GM12878 (cell line): Measurements from ENCODE around the gene PKNOX1. TPM values are rescaled to one million over a fixed set of nuclear protein-coding genes. Genes with fewer than 3 reads are reported as not detected.

Experiments used
- ATAC-seq: fragments of 200-7000 bp; cut with Tn5 transposase; 3 replicates; pipeline ENCODE4 v1.9.1; 2020; ENCODE audit warnings: mild to moderate bottlenecking, moderate library complexity
- BruUV-seq: library from RNA; stranded (reverse); fragments of 400-500 nt; replicated peaks from 2 replicates; lab custom pipeline; 2021; lab: Mats Ljungman, UMichigan
- CTCF ChIA-PET: fragments of 300-600 bp; sonication (Branson Sonifier 250); formaldehyde crosslinking; extraction: SDS; loops from one replicate; lab custom pipeline; 2021; ENCODE audit warnings: inconsistent platforms; lab: Yijun Ruan, JAX
- POLR2A ChIA-PET: fragments of 350-600 bp; formaldehyde crosslinking; extraction: SDS; loops from one replicate; lab custom pipeline; 2021; ENCODE audit warnings: inconsistent platforms; lab: Charles Lee
- RAD21 ChIA-PET: fragments of 300-600 bp; sonication (Branson Sonifier 250); formaldehyde crosslinking; loops from one replicate; lab custom pipeline; 2023; ENCODE audit warnings: antibody characterized with exemption; ENCODE audit not compliant: unreplicated experiment; lab: Charles Lee
- SMC1A ChIA-PET: fragments of 300-600 bp; sonication (Branson Sonifier 250); formaldehyde crosslinking; loops from one replicate; lab custom pipeline; 2023; ENCODE audit not compliant: unreplicated experiment, uncharacterized antibody; lab: Charles Lee
- DNase-seq: peaks from one replicate; pipeline ENCODE4 v3.0.0-alpha.2; 2011; ENCODE audit warnings: low read depth, low spot score
- FAIRE-seq: peaks from 3 replicates; lab custom pipeline; 2011; peaks lifted over from hg19 to GRCh38; lab: Jason Lieb, UNC
- H2AFZ ChIP-seq: 2 replicates; pipeline ENCODE4 v1.6.0; 2011; ENCODE audit warnings: low read depth, low read length, control low read depth; ENCODE audit not compliant: control insufficient read depth
- H3K27ac ChIP-seq: 2 replicates; pipeline ENCODE4 v1.5.1; 2011; ENCODE audit warnings: control low read depth; ENCODE audit not compliant: control insufficient read depth, insufficient read depth
- H3K27me3 ChIP-seq, 2 experiments: replicated peaks in 1 of 2; 2 replicates each; pipeline versions ENCODE4 v1.6.0 to v1.6.1; 2011; ENCODE audit warnings: low read length in 1 of 2; ENCODE audit not compliant: control insufficient read depth in 2 of 2, insufficient read depth in 2 of 2
- H3K36me3 ChIP-seq, 2 experiments: 2 replicates each; pipeline ENCODE4 v1.5.1; 2011; ENCODE audit warnings: low read length in 1 of 2; ENCODE audit not compliant: control insufficient read depth in 2 of 2, insufficient read depth in 2 of 2
- H3K4me1 ChIP-seq: 2 replicates; pipeline ENCODE4 v1.6.1; 2011; ENCODE audit warnings: mild to moderate bottlenecking, low read length, moderate library complexity, mixed read lengths; ENCODE audit not compliant: control insufficient read depth, insufficient read depth
- H3K4me2 ChIP-seq: 2 replicates; pipeline ENCODE4 v1.6.0; 2011; ENCODE audit warnings: control low read depth; ENCODE audit not compliant: control insufficient read depth, insufficient read depth
- H3K4me3 ChIP-seq: fragments of 200-600 bp; sonication (generic); 2 replicates; pipeline ENCODE4 v1.5.1; 2016
- H3K79me2 ChIP-seq: 2 replicates; pipeline ENCODE4 v1.6.0; 2011; ENCODE audit warnings: low read length; ENCODE audit not compliant: control insufficient read depth, insufficient read depth
- H3K9ac ChIP-seq: 2 replicates; pipeline ENCODE4 v1.8.0; 2011; ENCODE audit warnings: low read length, control low read depth, mixed read lengths; ENCODE audit not compliant: control insufficient read depth, insufficient read depth
- H3K9me3 ChIP-seq: replicated peaks from 3 replicates; pipeline ENCODE4 v1.5.1; 2011; ENCODE audit warnings: mild to moderate bottlenecking, low read length; ENCODE audit not compliant: control insufficient read depth, insufficient read depth
- H4K20me1 ChIP-seq: 2 replicates; pipeline ENCODE4 v1.6.0; 2011; ENCODE audit not compliant: control insufficient read depth, insufficient read depth
- CHD2 ChIP-seq: IDR thresholded peaks from 2 replicates; pipeline ENCODE4 v1.6.1; 2011; ENCODE audit warnings: low read depth, low read length, improper control_type of control experiment, borderline replicate concordance
- CHD4 ChIP-seq: fragments of 200-600 bp; sonication (generic); IDR thresholded peaks from 2 replicates; pipeline ENCODE4 v1.6.1; 2016; ENCODE audit warnings: mild to moderate bottlenecking
- FOXK2 ChIP-seq: fragments of 450-650 bp; IDR thresholded peaks from 2 replicates; pipeline ENCODE4 v1.6.1; 2017; ENCODE audit warnings: mild to moderate bottlenecking, moderate library complexity
- HDAC6 ChIP-seq: fragments of 200-600 bp; sonication (generic); IDR thresholded peaks from one replicate; pipeline ENCODE4 v1.8.0; 2017; ENCODE audit warnings: antibody characterized with exemption; ENCODE audit not compliant: unreplicated experiment
- IKZF1 ChIP-seq: fragments of 450-650 bp; conservative IDR thresholded peaks from 2 replicates; pipeline ENCODE4 v1.6.1; 2017; ENCODE audit warnings: antibody characterized with exemption, mild to moderate bottlenecking
- IKZF2 ChIP-seq, 2 experiments: fragments of 450-650 bp; IDR thresholded peaks; 2 replicates each; pipeline ENCODE4 v1.6.1; 2017; ENCODE audit warnings: mild to moderate bottlenecking in 2 of 2, moderate library complexity in 2 of 2
- MXI1 ChIP-seq: fragments of 150-350 bp; IDR thresholded peaks from 2 replicates; pipeline ENCODE4 v1.6.1; 2011; ENCODE audit warnings: low read depth, mild to moderate bottlenecking, inconsistent platforms, low read length, improper control_type of control experiment
- MYB ChIP-seq: fragments of 150-350 bp; IDR thresholded peaks from 2 replicates; pipeline ENCODE4 v1.6.1; 2014; ENCODE audit warnings: mild to moderate bottlenecking, low read depth, low read length, borderline replicate concordance
- PAX8 ChIP-seq: fragments of 450-650 bp; IDR thresholded peaks from 2 replicates; pipeline ENCODE4 v1.6.1; 2017; ENCODE audit warnings: mild to moderate bottlenecking, moderate library complexity
- REST ChIP-seq: IDR thresholded peaks from 2 replicates; pipeline ENCODE4 v1.6.1; 2012; ENCODE audit warnings: mild to moderate bottlenecking, low read depth, low read length
- SMARCA5 ChIP-seq: fragments of 450-650 bp; IDR thresholded peaks from 2 replicates; pipeline ENCODE4 v1.6.1; 2017; ENCODE audit warnings: mild to moderate bottlenecking
- SP1 ChIP-seq: IDR thresholded peaks from one replicate; pipeline ENCODE4 v1.6.1; 2011; ENCODE audit warnings: low read depth, low read length
- YBX1 ChIP-seq: fragments of 450-650 bp; IDR thresholded peaks from 2 replicates; pipeline ENCODE4 v1.6.1; 2016; ENCODE audit warnings: antibody characterized with exemption
- ZBTB40 ChIP-seq: fragments of 450-650 bp; IDR thresholded peaks from 2 replicates; pipeline ENCODE4 v1.6.1; 2016; ENCODE audit warnings: mild to moderate bottlenecking, moderate library complexity, borderline replicate concordance
- ZNF384 ChIP-seq: IDR thresholded peaks from 2 replicates; pipeline ENCODE4 v1.6.1; 2012; ENCODE audit warnings: low read depth, mild to moderate bottlenecking, low read length, improper control_type of control experiment, borderline replicate concordance
- ZSCAN29 ChIP-seq: fragments of 450-650 bp; IDR thresholded peaks from 2 replicates; pipeline ENCODE4 v1.6.1; 2017; ENCODE audit warnings: mild to moderate bottlenecking, moderate library complexity
- whole genome bisulfite sequencing: methylation state at CpG from one replicate; pipeline ENCODE4 v1.1.6; 2016; ENCODE audit warnings: low lambda C conversion rate; ENCODE audit not compliant: insufficient replicate concordance, insufficient coverage; ENCODE audit errors: missing lambda C conversion rate; 5-methylcytosine and 5-hydroxymethylcytosine counted together
- in situ Hi-C: fragments of 300-500 bp; cut with MboI; formaldehyde crosslinking; loops from 9 replicates; pipeline ENCODE4 v1.14.3; 2018; ENCODE audit warnings: mixed read lengths
- intact Hi-C: fragments of 100-400 bp; cut with micrococcal nuclease; formaldehyde crosslinking; loops from one replicate; pipeline ENCODE4 v1.14.2; 2022; ENCODE audit not compliant: unreplicated experiment
- polyA plus RNA-seq, 11 experiments: library from polyadenylated mRNA; depleted of rRNA in 4 of 11; unstranded in 6 of 11; stranded (reverse) in 5 of 11; fragments of >200 nt; fragmentation: Nextera tagmentation in 4 of 11; fragmentation: Illumina TruSeq in 1 of 11; extraction: Ambion mirVana in 4 of 11; extraction: Trizol in 1 of 11; gene quantifications; 1 replicate in 1 of 11; 2 replicates in 10 of 11; pipeline versions ENCODE4 v1.2.1 to v1.2.3, GENCODE V29; 2011 to 2016; ENCODE audit warnings: inconsistent platforms in 2 of 11, missing spikeins in 2 of 11, low read depth in 1 of 11
- total RNA-seq, 4 experiments: library from RNA; depleted of rRNA in 3 of 4; stranded (reverse); fragments of >200 nt in 3 of 4; fragmentation: Illumina TruSeq in 1 of 4; extraction: Trizol in 1 of 4; gene quantifications; 2 replicates each; pipeline versions ENCODE4 v1.2.1 to v1.2.3, GENCODE V29; 2013 to 2021
- TF ChIP-seq, protein P1 (sequence below): fragments of 450-650 bp; IDR thresholded peaks from 2 replicates; pipeline ENCODE4 v1.6.1; 2016; ENCODE audit warnings: mild to moderate bottlenecking

Gene PKNOX1
- total and polyA plus RNA-seq, 10 of the 15 experiments (the other 5 are each of a cell fraction or from before 2014, with no cell fraction given): 6.9 to 23.7 (median 13.2) TPM

DNA sequence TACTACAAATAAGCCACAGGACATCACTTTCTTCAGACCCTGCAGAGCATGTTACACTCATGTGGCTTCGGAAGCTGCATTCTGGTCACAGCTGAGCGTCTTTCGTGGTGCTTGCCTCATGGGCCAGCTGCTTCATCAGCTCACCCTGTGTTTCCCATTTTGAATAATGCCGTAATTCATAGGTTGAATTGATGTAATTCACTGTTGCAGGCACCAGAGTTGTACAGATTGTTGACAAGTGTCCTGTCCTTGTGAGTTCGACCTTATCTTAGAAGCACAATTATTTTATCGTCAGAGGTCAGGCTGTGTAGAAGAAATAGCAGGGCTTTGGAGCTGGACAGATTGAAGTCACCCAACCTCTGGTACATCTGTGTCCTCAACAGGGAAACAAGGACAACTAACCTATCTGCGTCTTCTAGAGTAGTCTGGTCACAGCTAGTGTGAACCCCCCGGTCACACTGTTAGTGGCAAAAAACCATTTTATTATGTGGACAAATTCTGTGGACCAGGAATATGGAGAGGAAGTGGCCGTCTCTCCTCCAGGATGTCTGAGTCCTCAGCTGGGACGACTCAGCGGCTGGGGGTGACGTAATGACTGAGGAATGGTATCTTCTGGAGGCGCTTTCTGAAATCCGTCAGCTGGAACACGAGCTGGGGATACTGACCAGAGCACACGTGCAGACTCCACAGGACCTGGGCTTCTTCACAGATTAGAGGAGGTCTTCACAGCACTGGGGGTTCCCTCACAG, 17.8 kb downstream of the PKNOX1 start:
- Histone ChIP-seq H2AFZ (no peak overlapping the region), H3K9me3 (no peaks in the 10 kb centered on the region), H3K4me3 (no peak overlapping the region), H3K79me2 (no peaks in the 10 kb centered on the region; the same call in 1 of the 2 replicates), H3K4me1 (peaks cover 15% of the 10 kb centered on the region), H3K36me3 (peaks cover 2 to 3% of the 10 kb centered on the region in 2 experiments; a peak in 3 of 4 replicates), H3K27me3 (no peaks in the 10 kb centered on the region), H3K4me2 (no peak overlapping the region), H3K9ac (no peak overlapping the region), H4K20me1 (no peaks in the 10 kb centered on the region), H3K27ac (no peak overlapping the region)
- FAIRE-seq (no peak), DNase-seq (no peak), ATAC-seq (peak; percentile 21; the same call in 1 of the 3 replicates)
- intact Hi-C loops (no loop called here), in situ Hi-C loops (no loop called here)
- ChIA-PET SMC1A (interaction anchor here (1.0 kb wide), 1 partner anchor 11 kb away, joined by 3 read pairs; no protein-coding TSS in a partner anchor), POLR2A (interaction anchor here (1.1 kb wide), 1 partner anchor 15 kb away, joined by 3 read pairs; no protein-coding TSS in a partner anchor), RAD21 (no interaction called here), CTCF (no interaction called here)
- WGBS: 69% methylated on average over 16 of the region's 16 CpGs
- TF ChIP-seq, protein P1, sequence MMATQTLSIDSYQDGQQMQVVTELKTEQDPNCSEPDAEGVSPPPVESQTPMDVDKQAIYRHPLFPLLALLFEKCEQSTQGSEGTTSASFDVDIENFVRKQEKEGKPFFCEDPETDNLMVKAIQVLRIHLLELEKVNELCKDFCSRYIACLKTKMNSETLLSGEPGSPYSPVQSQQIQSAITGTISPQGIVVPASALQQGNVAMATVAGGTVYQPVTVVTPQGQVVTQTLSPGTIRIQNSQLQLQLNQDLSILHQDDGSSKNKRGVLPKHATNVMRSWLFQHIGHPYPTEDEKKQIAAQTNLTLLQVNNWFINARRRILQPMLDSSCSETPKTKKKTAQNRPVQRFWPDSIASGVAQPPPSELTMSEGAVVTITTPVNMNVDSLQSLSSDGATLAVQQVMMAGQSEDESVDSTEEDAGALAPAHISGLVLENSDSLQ: no peak
- TF ChIP-seq YBX1: no peak
- no peak for TF ChIP-seq SMARCA5
- no peak for TF ChIP-seq FOXK2
- no peak for TF ChIP-seq IKZF1
- TF ChIP-seq ZNF384: no peak
- no peak for TF ChIP-seq ZBTB40
- TF ChIP-seq MXI1: no peak
- no peak for TF ChIP-seq SP1
- no peak for TF ChIP-seq REST
- TF ChIP-seq HDAC6: no peak
- no peak for TF ChIP-seq PAX8
- TF ChIP-seq MYB: no peak
- no peak for TF ChIP-seq CHD2
- no peak for TF ChIP-seq IKZF2 (IDR thresholded peaks at IDR 0.05)
- no peak for TF ChIP-seq CHD4
- TF ChIP-seq ZSCAN29: no peak
- no TSS peak for BruUV-seq
